HG02588 (cell line): ENCODE data around the gene CLSTN1.
A peak's percentile ranks its signal among the peaks of the same experiment; 100 is the strongest.
"Not testable (repeated sequence)": the region's sequence is repeated elsewhere in the genome, so short reads cannot be mapped to it uniquely, and the experiment has no call there.

Experiments used
- ATAC-seq: cut with Tn5 transposase; IDR thresholded peaks from one replicate; pipeline ENCODE4 v1.9.1; 2021; ENCODE audit warnings: mild to moderate bottlenecking, moderate library complexity; ENCODE audit not compliant: unreplicated experiment

Gene CLSTN1

DNA sequence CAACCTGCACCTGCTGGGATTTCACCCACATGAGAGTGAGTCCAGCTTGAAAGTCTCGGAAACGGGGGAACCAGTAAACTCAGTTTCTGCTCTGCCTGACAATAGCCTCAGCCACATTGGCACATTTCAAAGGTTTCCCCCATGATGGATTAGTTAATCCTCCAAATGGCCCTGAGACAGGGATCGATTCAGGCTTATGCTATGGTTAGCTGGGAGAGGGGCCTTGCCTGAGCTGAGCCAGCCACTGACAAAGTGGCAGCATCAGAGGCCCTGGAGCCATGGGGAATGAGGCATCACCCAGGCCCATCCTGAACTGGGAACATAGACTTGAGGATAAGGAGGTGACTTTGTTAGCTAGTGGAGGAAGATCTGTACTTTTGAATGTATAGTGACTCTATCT lies 2.9 kb upstream of the CLSTN1 start:
- no peak for ATAC-seq

DNA sequence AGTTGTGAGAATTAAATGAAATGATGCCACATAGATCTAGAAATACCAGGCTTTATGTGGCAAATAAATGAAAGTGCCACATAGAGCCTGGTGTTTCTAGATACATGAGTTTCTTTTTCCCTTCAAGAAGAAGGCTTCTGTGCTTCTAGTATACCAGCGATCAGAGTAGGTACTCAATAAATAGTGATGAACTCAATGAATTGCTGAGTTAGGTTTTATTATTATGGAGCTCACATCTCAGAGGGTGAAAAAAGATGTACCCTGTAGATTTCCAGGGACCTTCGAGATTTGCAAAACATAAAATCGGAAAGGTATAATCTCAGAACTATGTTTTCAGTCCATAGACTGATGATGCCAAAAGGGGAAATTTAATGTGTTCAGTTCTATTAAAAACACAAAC lies 2.3 kb upstream of the CLSTN1 start:
- ATAC-seq, result no peak

DNA sequence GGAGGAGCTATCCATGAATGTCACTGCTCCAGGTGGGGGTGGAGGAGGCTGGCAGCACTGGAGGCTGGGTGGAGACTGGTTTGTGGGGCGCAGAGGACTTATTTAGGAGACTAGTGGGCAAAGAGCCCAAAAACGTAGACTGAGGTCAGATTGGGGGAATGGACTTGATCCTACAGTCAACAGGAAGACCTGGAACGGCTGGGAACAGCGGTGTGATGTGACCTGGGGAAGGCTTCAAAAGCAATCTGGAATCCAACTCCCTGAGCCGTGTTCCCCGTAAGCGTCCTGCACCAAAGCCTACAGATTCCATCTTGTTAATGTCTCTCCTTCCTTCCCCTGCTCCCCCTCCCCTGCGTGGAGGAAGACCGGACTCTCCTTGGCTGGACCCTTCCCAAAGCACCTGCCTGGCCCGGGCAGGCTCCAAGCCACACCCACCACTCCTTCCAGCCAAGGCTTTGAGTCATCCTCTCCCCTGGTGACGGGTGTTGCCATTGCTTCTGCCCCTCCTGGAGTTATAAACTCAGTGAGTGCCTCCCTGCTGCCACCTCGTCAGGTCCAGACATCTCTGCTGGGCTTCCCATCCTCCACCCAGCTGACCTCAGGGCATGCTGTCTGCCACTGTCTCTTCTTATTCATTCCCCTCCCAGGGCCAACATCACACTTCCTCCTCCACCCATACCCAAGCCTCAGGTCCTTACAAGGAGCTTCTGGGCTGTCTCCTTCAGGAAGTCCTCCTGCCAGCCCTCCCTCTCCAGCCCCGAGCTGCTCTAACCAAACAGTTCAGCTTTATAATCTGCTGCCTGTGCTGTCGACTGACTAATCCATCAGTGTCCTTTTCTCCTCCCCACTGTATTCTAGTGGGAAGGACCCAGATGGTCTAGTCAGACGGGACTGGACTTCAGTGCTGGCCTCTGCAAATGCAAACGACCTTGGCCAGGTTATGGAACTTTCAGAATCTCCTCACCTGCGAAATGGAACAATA lies 1.6 kb upstream of the CLSTN1 start:
- ATAC-seq, result no peak

DNA sequence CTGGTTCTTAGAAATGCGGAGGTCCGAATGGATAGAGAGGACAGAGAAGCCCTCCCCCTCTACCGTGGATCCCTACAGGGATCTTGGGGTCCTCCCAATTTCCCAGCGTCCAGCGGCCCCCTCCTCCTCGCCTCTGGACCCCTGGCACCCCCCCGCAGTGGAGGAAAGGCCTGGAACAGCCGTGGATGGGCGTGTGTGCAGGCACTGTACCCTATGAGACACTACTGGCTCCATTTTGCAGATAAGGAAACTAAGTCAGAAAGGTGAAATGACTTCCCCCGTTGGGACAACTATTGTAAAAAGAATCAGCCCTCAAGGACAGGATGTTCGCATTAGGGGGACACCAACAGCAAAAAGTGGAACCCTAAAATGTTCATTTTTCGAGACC lies 931 bp upstream of the CLSTN1 start:
- ATAC-seq, result no peak

GRCh38 chr1:9823693-9823942 lies 147 bp downstream of the CLSTN1 start:
- ATAC-seq, result peak; percentile 28

GRCh38 chr1:9822897-9823692 lies 670 bp downstream of the CLSTN1 start:
- no peak for ATAC-seq

DNA sequence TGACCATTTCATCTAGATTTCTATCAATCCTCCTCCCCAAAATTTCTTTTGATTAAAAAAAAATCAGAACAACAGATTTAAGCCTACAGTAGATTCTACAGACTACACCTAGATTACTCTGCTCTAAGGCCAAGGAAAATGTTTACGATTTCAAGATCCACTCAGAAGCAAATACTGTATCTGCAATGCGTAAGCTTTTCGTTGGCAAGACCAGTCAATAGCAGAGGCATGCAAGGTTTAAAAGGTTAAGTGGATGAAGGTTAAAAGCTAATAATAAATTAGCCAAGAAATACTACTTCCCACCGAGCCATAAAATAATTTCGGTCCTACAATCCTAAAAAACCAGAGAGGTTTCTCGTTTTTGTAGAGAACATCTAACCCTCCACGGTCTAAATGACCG lies 1.3 kb downstream of the CLSTN1 start:
- no peak for ATAC-seq

- ATAC-seq, result no peak
Measured at GRCh38 chr1:9821710-9822109, 2.1 kb downstream of the CLSTN1 start.

GRCh38 chr1:9820521-9820920 lies 3.2 kb downstream of the CLSTN1 start:
- no peak for ATAC-seq

GRCh38 chr1:9817734-9818133 lies 6.0 kb downstream of the CLSTN1 start:
- no peak for ATAC-seq

DNA sequence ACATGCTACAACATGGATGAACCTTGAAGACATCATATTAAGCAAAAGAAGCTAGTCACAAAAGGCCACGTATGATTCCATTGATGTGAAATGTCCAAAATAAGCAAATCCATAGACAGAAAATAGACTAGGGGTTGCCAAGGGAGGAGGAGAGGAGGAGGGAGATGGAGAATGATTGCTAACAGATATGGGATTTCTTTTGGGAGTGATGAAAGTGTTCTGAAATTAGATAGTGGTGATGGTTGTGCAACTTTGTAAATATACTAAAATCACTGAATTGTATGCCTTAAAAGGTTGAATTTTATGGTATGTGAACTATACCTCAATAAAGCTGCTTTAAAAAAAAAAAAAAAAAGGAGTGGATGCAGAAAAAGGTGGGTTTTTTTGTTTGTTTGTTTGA lies 7.6 kb downstream of the CLSTN1 start:
- ATAC-seq, result no peak

GRCh38 chr1:9815150-9815549 lies 8.6 kb downstream of the CLSTN1 start:
- ATAC-seq, result no peak

DNA sequence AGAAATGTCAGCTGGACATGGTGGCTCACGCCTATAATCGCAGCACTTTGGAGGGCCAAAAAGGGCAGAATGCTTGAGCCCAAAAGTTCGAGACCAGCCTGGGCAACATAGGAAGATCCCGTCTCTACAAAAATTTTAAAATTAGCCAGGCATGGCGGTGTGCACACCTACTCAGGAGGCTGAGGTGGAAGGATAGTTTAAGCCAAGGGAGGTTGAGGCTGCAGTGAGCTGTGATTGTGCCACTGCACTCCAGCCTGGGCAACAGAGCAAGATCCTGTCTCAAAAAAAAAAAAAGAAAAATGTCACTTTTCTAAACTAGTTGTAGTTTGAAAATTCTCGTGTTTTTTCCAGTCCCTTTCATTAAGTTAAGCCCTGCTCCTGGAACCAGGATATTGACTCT lies 9.1 kb downstream of the CLSTN1 start:
- no peak for ATAC-seq

DNA sequence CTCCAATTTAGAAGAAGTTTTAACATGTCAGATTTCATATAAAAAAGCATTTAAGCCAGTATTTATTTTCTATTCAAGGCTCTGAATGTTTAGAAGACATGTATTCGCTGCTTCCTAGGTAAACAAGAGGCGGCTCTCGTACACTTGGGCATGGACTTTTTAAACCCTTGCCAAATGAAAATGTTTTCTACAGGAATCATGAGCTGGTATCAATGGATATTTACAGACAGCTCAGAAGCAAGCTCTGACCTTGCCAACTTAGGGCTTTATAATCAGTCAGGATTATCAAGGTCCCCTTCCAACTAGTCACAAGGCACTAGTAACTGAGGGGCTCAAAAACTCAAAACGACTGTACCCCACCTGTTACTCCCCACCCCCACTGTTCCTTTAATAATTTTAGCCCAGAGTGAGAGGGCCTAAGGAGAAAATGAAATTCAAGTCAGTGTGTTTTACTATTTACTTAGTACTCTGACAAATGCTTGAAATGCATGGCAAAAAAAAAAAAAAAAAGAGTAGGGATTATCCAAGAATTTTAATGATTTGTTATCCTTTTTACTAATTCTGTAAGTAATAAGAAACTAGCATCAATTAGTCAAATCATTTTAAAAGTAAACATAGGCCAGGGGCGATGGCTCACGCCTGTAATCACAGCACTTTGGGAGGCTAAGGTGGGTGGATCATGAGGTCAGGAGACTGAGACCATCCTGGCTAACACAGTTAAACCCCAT lies 12.4 kb downstream of the CLSTN1 start:
- ATAC-seq, result no peak

DNA sequence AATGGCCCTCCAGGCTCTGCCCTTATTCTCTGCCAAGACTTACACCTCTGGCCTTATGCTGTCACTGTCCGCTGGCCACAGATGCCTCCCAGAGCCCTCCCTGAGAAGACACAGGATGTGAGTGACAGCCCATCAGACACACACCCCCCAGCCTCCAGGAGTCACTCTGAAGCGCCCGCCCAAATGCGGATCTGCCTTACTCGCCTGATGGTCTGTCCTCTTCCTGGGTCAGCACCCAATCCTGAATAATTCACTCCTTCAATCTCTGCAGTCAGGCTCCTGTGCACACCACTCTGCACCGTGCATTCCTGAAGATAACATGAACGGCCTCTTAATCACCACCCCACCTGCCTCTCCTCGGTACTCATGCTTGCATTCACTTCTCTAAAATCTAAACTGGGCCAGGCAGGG lies 14.7 kb downstream of the CLSTN1 start:
- ATAC-seq, result no peak

DNA sequence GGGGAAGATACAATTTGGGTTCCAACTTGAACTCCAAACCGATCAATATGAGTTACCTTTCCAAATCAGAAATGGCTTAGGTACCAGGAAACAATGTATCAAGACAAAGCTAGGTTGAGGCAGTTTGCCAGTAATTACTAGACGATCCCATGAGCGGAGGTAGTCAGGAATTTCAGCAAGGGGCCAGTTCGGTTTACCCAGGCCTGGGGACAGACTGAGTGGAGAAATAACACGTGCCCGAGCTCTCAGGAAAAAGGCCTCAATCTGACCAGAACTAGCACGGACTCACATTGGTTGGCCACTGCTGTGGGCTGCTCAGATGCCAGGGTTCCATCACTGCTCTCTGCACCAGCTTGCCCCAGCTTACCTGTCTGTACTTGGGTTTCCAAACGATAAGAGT lies 15.3 kb downstream of the CLSTN1 start:
- no peak for ATAC-seq

DNA sequence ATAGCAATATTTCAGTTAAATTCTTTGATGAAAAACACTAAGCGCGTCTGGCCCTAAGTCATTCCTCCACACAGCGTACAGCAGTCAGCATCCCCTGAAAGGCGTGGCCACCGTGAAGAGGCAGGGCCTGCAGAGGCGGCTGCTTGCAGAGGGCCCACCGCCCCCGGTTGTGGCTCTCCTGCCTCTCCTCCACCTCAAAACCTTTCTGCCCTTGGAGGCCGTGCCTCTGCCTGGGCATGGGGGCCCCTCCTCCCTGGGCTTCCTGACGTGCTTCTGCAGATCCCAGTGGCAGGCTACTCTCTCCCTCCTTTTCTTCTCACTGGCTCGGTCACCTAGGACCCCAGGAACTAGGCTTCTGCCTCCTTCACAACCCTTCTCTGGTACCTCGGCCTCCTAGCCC lies 16.2 kb downstream of the CLSTN1 start:
- ATAC-seq, result no peak

GRCh38 chr1:9805972-9806371 lies 17.8 kb downstream of the CLSTN1 start:
- ATAC-seq, result not testable (repeated sequence)

DNA sequence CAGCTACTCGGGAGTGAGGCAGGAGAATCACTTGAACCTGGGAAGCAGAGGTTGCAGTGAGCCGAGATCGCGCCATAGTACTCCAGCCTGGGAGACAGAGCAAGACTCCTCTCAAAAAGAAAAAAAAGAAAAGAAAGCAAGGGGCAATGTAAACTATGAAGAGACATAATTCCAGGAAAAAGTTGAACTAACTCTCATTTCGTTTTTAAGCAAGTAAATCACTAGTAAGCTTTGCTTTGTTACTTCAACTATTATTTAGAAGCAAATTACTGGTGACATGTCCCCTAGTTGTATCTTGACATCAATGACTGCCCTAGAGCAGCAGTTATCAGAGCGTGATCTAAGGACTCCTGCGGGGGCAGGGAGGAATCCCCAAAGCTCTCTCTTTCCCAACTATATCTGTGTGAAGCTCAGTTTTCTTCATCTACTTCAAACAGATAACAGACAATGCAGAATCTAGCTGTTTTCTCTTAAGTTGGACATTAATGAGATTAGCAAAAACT lies 18.7 kb downstream of the CLSTN1 start:
- no peak for ATAC-seq

DNA sequence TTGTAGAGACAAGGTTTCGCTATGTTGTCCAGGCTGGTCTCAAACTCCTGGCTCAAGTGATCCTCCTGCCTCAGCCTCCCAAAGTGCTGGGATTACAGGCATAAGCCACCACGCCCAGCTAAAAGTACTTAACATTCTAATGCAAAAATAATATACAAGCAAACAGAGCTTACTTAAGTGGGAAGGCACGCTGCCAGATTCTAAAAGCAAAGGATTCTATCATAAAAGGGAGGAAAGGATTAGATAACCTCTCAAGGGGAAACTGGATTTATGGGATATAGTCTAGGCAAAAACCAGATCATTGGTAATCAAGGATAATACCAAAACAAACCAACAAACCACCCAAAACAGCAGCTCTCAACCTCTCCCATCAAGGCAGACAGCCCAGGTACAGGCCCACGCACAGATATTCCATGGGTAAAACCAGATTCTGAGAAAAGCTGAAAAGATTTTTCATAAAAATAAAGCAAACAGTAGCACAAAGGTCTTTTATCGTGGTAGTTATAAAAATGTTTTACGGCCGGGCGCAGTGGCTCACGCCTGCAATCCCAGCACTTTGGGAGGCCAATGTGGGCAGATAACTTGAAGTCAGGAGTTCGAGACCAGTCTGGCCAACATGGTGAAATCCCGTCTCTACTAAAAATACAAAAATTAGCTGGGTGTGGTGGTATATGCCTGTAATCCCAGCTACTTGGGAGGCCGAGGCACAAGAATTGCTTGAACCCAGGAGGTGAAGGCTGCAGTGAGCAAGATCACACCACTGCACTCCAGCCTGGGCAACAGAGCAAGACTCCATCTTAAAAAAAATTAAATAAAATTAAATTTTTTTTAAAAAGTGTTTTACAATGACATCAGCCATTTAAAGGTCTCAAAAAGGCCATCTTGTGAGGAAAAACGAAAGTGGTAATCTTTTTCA lies 20.5 kb downstream of the CLSTN1 start:
- not testable (repeated sequence) for ATAC-seq
